Heart right ventricle (tissue), 16 donors: Measurements from ENCODE around the gene LEMD1. TPM values are rescaled to one million over a fixed set of nuclear protein-coding genes. Genes with fewer than 3 reads are reported as not detected.

Experiments used
- ATAC-seq, 8 donors: fragments of 200-7000 bp; cut with Tn5 transposase; one replicate each; pipeline ENCODE4 v1.9.1; 2020; ENCODE audit warnings: mild to moderate bottlenecking in 8 of 8, moderate library complexity in 8 of 8, moderate number of reproducible peaks in 1 of 8
- DNase-seq, 2 donors: peaks; one replicate each; pipeline ENCODE4 v3.0.0-alpha.2; 2020
- H3K27ac ChIP-seq, 10 donors: fragments of 200-600 bp; sonication (generic) in 2 of 10; one replicate each; pipeline versions ENCODE4 v1.5.0 to v1.8.0; 2020 to 2022; ENCODE audit warnings: mild to moderate bottlenecking in 3 of 10
- H3K27me3 ChIP-seq, 7 donors: fragments of 200-600 bp; one replicate each; pipeline ENCODE4 v1.8.0; 2021 to 2022; ENCODE audit warnings: mild to moderate bottlenecking in 2 of 7
- H3K36me3 ChIP-seq, 9 donors: fragments of 200-600 bp; sonication (generic) in 1 of 9; one replicate each; pipeline versions ENCODE4 v1.5.0 to v1.8.0; 2020 to 2022; ENCODE audit warnings: mild to moderate bottlenecking in 2 of 9
- H3K4me1 ChIP-seq, 9 donors: fragments of 200-600 bp; sonication (generic) in 1 of 9; one replicate each; pipeline versions ENCODE4 v1.5.0 to v1.8.0; 2020 to 2022; ENCODE audit warnings: mild to moderate bottlenecking in 4 of 9
- H3K4me3 ChIP-seq, 10 donors: fragments of 200-600 bp; sonication (generic) in 2 of 10; one replicate each; pipeline versions ENCODE4 v1.5.0 to v1.8.0; 2020 to 2022; ENCODE audit warnings: mild to moderate bottlenecking in 7 of 10, moderate library complexity in 2 of 10
- H3K9me3 ChIP-seq, 11 donors: fragments of 200-600 bp in 10 of 11; sonication (generic) in 2 of 11; one replicate each; pipeline versions ENCODE4 v1.5.0 to v1.8.0; 2013 to 2022; ENCODE audit warnings: mild to moderate bottlenecking in 2 of 11, control low read depth in 1 of 11, moderate library complexity in 1 of 11
- WGBS, 2 donors: extraction: QIAGEN DNeasy Blood & Tissue Kit; methylation state at CpG; one replicate each; pipeline ENCODE4 v1.1.7; 2013; ENCODE audit warnings: inconsistent platforms in 1 of 2; 5-methylcytosine and 5-hydroxymethylcytosine counted together
- intact Hi-C, 10 donors: fragments of 100-400 bp; cut with DNase I; formaldehyde crosslinking; loops; one replicate each; pipeline versions ENCODE4 v1.11.1 to v1.14.2; 2022
- polyA plus RNA-seq, 2 donors: library from polyadenylated mRNA; stranded (reverse); fragments of 200-250 nt; gene quantifications; one replicate each; pipeline ENCODE4 v1.2.3, GENCODE V29; 2013
- total RNA-seq, 10 donors: library from RNA; stranded (reverse); fragmentation: NEBNext Ultra II Directional in 3 of 10; extraction: Animal tissue kit (Norgen Biotek cat#: 25700) in 3 of 10; gene quantifications; one replicate each; pipeline versions ENCODE4 v1.2.1 to v1.2.4, GENCODE V29; 2021 to 2023
- TF ChIP-seq, protein P1 (sequence below), 9 donors: fragments of 200-600 bp; sonication (generic) in 2 of 9; IDR thresholded peaks; one replicate each; pipeline versions ENCODE4 v1.5.0 to v1.8.0; 2021 to 2022; ENCODE audit warnings: antibody characterized with exemption in 9 of 9, mild to moderate bottlenecking in 5 of 9, moderate library complexity in 1 of 9
- donor health status: Arrhythmogenic right ventricular cardiomyopathy.
- donor health status: ischemic (EF 13 %, LVEDD 7.1; RV severe dilation, severe dysfunction).
- donor health status: healthy with polysubstance abuse.
- donor health status: DM: no; HTN: yes; CAD: no.
- donor health status: DM: no; HTN: no; CAD: no.
- donor health status: ischemic (EF 25% LVEDD 6.9; RV normal size, moderate dysfunction).
- donor health status: ischemic (EF 25% LVEDD 5.7; RV mildly dilated, moderate dysfunction).
- donor health status: healthy.
- donor health status: DM: yes; HTN: yes; CAD: no.
- donor health status: Ischemic cardiomyopathy.
- donor health status: ischemic (EF 35%, LVEDD 5.7; RV mildly dilated, moderate dysfunction).
- donor health status: nonischemic (EF 11% LVEDD 7.7; RV severe dilation, severe dysfunction).
- donor health status: DM: yes; HTN: yes; CAD: no.
- donor health status: PGD.
- donor health status: ischemic (EF 29% LVEDD 5.4; RV normal size, mild dysfunction).
- donor health status: nonischemic (EF 23%, LVEDD 6.1; RV moderate dilation, normal function).

The LEMD1 gene
- total and polyA plus RNA-seq, 12 donors, result not detected

- intact Hi-C loops, result no loop called here
- Histone ChIP-seq H3K9me3 (no peaks in the 10 kb centered on the region), H3K36me3 (no peaks in the 10 kb centered on the region), H3K27ac (no peak overlapping the region), H3K27me3 (peaks cover 24 to 97% (median 84%) of the 10 kb centered on the region in 7 donors), H3K4me3 (no peak overlapping the region), H3K4me1 (peaks cover 0 to 22% (median 18%) of the 10 kb centered on the region in 9 donors)
- peak in 3 of 8 donors; percentile 64 to 78 (median 72) for ATAC-seq
- no peak for DNase-seq
- TF ChIP-seq, protein P1, sequence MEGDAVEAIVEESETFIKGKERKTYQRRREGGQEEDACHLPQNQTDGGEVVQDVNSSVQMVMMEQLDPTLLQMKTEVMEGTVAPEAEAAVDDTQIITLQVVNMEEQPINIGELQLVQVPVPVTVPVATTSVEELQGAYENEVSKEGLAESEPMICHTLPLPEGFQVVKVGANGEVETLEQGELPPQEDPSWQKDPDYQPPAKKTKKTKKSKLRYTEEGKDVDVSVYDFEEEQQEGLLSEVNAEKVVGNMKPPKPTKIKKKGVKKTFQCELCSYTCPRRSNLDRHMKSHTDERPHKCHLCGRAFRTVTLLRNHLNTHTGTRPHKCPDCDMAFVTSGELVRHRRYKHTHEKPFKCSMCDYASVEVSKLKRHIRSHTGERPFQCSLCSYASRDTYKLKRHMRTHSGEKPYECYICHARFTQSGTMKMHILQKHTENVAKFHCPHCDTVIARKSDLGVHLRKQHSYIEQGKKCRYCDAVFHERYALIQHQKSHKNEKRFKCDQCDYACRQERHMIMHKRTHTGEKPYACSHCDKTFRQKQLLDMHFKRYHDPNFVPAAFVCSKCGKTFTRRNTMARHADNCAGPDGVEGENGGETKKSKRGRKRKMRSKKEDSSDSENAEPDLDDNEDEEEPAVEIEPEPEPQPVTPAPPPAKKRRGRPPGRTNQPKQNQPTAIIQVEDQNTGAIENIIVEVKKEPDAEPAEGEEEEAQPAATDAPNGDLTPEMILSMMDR (IDR thresholded peaks at IDR 0.05), result no peak
- WGBS, 2 donors, result 55% methylated on average over 6 of the region's 6 CpGs
These were observed 37.1 kb upstream of the LEMD1 start for GRCh38 chr1:205458777-205459566.

DNA sequence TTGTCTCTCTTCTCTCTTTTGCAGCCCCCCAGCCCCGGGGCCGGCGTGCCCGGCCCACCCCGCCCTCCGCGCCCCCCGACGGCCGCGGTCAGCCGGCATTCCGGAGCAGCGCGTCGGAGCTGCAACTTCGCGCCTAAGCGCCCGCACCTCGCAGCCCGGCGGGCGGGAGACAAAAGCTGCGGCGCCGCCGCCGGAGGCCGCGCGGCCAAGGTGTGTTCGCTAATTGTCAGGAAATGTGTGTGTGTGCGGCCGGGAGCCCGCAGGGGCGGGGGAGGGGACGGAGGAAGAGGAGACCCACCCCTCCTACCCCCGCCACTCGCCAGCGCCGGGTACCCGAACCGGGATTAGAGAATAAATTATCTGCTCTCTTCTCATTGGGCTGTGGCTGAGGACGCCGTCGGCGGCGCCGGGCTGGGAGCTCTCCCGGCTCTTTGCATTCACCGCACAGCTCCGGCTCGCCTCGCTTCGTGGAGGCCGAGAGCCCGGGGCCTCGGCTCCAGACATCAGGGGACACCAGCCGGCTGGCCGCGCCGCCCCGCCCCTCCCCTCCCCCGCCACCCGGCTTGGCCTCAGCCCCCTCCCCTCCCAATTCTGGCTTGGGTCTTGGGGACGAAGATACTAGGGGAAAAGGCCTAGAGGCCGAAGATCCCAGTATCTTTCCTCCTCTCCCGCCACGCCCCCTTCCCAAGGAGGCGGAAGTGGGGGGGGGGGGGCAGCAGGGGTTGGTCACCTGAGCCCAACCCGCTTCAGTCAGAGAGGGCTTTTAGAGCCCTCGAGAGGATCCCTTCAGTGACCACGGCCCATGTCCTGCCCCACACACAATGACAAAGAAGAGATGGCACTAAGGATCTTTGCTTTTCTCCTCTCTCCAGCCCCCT lies 35.3 kb upstream of the LEMD1 start:
- TF ChIP-seq, protein P1 (IDR thresholded peaks at IDR 0.05), result no peak
- H3K27me3 ChIP-seq, result peaks cover 24 to 99% (median 96%) of the 10 kb centered on the region in 7 donors
- WGBS, 2 donors, result 1 to 2% methylated on average over 70 to 73 of the region's 74 CpGs
- ATAC-seq (no peak), DNase-seq (no peak)
- intact Hi-C loops, result no loop called here
- no peaks in the 10 kb centered on the region for H3K36me3 ChIP-seq
- peaks cover 0 to 22% (median 18%) of the 10 kb centered on the region in 9 donors for H3K4me1 ChIP-seq
- H3K4me3 ChIP-seq, result peak overlapping the region in 4 of 10 donors; percentile 8 to 20 (median 12)
- H3K9me3 ChIP-seq, result no peaks in the 10 kb centered on the region
- no peak overlapping the region for H3K27ac ChIP-seq

DNA sequence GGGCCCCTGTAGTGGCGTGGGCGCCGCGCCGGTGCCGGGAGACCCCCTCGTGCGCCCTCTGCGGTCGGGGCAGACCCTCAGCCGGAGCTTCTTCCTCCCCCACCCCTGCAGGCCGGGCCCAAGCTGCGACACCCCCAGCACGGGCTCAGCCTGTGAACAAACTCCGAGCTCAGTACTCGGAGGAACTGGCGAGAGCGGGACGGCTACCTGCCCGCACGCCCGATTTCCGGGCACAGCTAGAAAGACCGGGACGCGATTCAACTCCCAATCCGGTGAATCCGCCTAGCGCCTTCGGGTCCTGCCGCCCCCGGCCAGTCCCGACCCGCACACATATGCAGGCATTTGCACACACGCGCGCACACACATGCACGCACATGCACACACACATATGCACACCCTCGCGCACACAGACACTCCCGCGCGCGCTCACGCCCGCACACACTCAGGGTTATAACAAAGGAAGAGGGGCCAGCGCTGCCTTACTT lies 34.6 kb upstream of the LEMD1 start:
- Histone ChIP-seq H3K4me1 (peaks cover 0 to 22% (median 18%) of the 10 kb centered on the region in 9 donors), H3K9me3 (no peaks in the 10 kb centered on the region), H3K36me3 (no peaks in the 10 kb centered on the region), H3K27ac (no peak overlapping the region), H3K4me3 (peak overlapping the region in 3 of 10 donors; percentile 8 to 20 (median 14)), H3K27me3 (peaks cover 24 to 100% (median 97%) of the 10 kb centered on the region in 7 donors)
- TF ChIP-seq, protein P1 (IDR thresholded peaks at IDR 0.05), result no peak
- ATAC-seq (no peak), DNase-seq (no peak)
- intact Hi-C loops, result no loop called here
- 1% methylated on average over 47 of the region's 47 CpGs for WGBS, 2 donors
